ENCODE data around the gene GNAT3.

GNAT3 gene

DNA sequence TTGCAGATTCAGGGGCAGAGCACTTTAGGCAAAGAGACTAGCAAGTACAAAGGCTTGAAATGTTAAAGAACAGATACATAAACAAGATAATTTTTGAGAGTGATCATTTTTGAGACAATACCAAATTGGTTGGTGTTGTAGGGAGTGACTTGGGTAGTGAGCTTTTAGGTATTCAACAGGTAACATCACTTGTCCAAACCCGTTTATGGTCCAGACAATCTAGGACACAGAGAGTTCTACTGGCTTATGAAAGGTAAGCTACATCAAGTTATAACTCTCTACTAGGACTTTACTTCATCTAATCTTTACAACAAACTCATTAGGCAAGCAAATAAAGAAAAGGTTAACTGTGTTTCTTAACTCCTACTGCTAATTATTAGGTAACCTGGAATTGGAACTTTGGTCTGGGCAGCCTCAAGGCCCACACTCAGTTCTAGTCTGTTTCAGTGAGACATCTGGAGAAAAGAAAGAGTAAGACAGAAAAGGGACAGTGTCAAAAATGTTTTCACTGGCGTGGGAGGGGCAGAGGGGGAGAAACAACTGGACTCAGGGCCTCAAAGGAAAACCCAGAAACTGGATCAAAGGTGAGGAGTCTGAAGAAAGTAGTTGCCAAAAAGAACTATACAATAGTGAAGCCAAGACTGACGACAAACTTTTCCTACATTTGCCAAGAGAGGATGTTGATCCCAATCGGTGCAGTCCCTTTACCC is 39.2 kb downstream of the GNAT3 start:
- Histone ChIP-seq H3K4me1 (ENCODE audit: insufficient read depth, low read length) (no peaks in the 10 kb centered on the region), H3K4me2 (ENCODE audit: insufficient read depth, low read length) (no peak overlapping the region), H3K4me3 (ENCODE audit: low read depth in 1 of 2, low read length in 2 of 2) (no peak overlapping the region), H3K9ac (ENCODE audit: low read depth, low read length) (no peak overlapping the region), H2AFZ (ENCODE audit: low read depth, low read length) (no peak overlapping the region), H3K27ac (ENCODE audit: low read length) (no peak overlapping the region), H3K27me3 (ENCODE audit: insufficient read depth, low read length, poor library complexity) (no peaks in the 10 kb centered on the region), H3K36me3 (ENCODE audit: insufficient read depth, low read length) (no peaks in the 10 kb centered on the region), H3K79me2 (ENCODE audit: insufficient read depth, low read length) (no peaks in the 10 kb centered on the region), H4K20me1 (ENCODE audit: insufficient read depth, low read length) (no peaks in the 10 kb centered on the region), H3K9me3 (ENCODE audit: insufficient read depth, low read length, severe bottlenecking) (no peaks in the 10 kb centered on the region)
- TF ChIP-seq, protein P1, sequence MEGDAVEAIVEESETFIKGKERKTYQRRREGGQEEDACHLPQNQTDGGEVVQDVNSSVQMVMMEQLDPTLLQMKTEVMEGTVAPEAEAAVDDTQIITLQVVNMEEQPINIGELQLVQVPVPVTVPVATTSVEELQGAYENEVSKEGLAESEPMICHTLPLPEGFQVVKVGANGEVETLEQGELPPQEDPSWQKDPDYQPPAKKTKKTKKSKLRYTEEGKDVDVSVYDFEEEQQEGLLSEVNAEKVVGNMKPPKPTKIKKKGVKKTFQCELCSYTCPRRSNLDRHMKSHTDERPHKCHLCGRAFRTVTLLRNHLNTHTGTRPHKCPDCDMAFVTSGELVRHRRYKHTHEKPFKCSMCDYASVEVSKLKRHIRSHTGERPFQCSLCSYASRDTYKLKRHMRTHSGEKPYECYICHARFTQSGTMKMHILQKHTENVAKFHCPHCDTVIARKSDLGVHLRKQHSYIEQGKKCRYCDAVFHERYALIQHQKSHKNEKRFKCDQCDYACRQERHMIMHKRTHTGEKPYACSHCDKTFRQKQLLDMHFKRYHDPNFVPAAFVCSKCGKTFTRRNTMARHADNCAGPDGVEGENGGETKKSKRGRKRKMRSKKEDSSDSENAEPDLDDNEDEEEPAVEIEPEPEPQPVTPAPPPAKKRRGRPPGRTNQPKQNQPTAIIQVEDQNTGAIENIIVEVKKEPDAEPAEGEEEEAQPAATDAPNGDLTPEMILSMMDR (IDR thresholded peaks at IDR 0.05; ENCODE audit: borderline replicate concordance, extremely low read depth, low read length, poor library complexity, severe bottlenecking): no peak
- TF ChIP-seq EZH2 (IDR thresholded peaks at IDR 0.05; ENCODE audit: borderline replicate concordance, low read depth, low read length, severe bottlenecking): no peak
- ATAC-seq (ENCODE audit: insufficient read depth, low read depth) (no peak), DNase-seq (no peak)

DNA sequence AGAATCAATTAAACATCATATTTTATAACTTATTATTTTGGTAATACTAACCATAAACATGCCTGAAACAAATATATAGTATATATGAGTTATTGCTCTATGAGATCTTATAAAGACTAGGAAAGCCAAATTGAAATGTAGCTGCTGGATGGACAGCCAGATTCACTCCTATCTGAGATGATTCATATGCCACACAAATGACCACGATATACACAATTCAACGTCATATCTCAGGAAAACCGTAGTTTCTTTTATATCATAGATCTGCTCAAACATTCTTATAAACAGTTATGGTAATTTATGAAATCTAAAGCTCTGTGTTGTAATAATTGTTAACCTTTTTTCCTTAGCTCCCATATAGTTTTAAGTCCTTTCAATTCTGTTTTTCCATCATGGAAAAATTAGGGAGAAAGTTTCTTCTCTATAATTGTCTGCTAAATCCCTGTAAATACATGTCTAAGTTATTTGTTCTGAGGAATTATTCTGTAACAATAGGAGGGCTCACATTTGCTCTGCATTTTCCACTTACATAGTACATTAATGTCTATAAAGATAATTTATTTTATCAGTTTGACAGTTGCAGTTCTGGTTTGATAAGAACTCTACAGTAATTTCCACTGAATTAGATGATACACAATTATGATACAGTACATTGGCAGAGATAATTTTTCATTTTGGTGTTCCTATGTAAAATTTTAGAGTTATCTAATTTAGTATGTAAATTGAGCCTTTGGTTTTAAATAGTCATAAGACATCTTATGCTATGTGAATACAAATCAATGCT is 42.7 kb downstream of the GNAT3 start:
- no peaks in the 10 kb centered on the region for H4K20me1 ChIP-seq (ENCODE audit: insufficient read depth, low read length)
- H3K4me1 ChIP-seq (ENCODE audit: insufficient read depth, low read length): no peaks in the 10 kb centered on the region
- no peak overlapping the region for H3K4me3 ChIP-seq (ENCODE audit: low read depth in 1 of 2, low read length in 2 of 2)
- no peaks in the 10 kb centered on the region for H3K79me2 ChIP-seq (ENCODE audit: insufficient read depth, low read length)
- H3K4me2 ChIP-seq (ENCODE audit: insufficient read depth, low read length): no peak overlapping the region
- ATAC-seq (ENCODE audit: insufficient read depth, low read depth): no peak
- TF ChIP-seq, protein P1 (IDR thresholded peaks at IDR 0.05; ENCODE audit: borderline replicate concordance, extremely low read depth, low read length, poor library complexity, severe bottlenecking): no peak
- TF ChIP-seq EZH2 (IDR thresholded peaks at IDR 0.05; ENCODE audit: borderline replicate concordance, low read depth, low read length, severe bottlenecking): no peak
- no peaks in the 10 kb centered on the region for H3K27me3 ChIP-seq (ENCODE audit: insufficient read depth, low read length, poor library complexity)
- H3K9ac ChIP-seq (ENCODE audit: low read depth, low read length): no peak overlapping the region
- H3K27ac ChIP-seq (ENCODE audit: low read length): no peak overlapping the region
- DNase-seq: no peak
- no peak overlapping the region for H2AFZ ChIP-seq (ENCODE audit: low read depth, low read length)
- H3K36me3 ChIP-seq (ENCODE audit: insufficient read depth, low read length): no peaks in the 10 kb centered on the region
- H3K9me3 ChIP-seq (ENCODE audit: insufficient read depth, low read length, severe bottlenecking): no peaks in the 10 kb centered on the region

DNA sequence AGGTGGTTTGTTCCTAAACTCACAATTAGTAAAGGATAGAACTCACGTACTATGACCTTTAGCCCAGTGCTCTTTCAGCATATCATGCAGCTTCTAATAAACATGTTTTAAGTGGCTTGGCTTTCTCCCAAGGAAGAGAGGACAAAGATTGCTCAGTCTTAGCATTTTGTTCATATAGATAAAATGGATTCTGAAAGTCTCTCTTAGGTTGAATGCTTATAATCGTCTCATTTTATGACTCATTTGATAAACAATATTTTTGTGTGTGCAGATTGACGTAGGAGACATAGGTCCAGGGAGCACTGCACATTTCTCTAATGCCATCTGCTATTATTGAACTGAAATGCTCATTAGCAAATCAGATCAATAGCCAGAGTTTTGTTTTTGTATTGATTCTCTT is 44.8 kb downstream of the GNAT3 start:
- Histone ChIP-seq H3K9ac (ENCODE audit: low read depth, low read length) (no peak overlapping the region), H3K4me3 (ENCODE audit: low read depth in 1 of 2, low read length in 2 of 2) (no peak overlapping the region), H3K27ac (ENCODE audit: low read length) (no peak overlapping the region), H2AFZ (ENCODE audit: low read depth, low read length) (no peak overlapping the region), H3K4me1 (ENCODE audit: insufficient read depth, low read length) (no peaks in the 10 kb centered on the region), H3K9me3 (ENCODE audit: insufficient read depth, low read length, severe bottlenecking) (no peaks in the 10 kb centered on the region), H3K36me3 (ENCODE audit: insufficient read depth, low read length) (no peaks in the 10 kb centered on the region), H3K27me3 (ENCODE audit: insufficient read depth, low read length, poor library complexity) (no peaks in the 10 kb centered on the region), H4K20me1 (ENCODE audit: insufficient read depth, low read length) (no peaks in the 10 kb centered on the region), H3K79me2 (ENCODE audit: insufficient read depth, low read length) (no peaks in the 10 kb centered on the region), H3K4me2 (ENCODE audit: insufficient read depth, low read length) (no peak overlapping the region)
- ATAC-seq (ENCODE audit: insufficient read depth, low read depth) (no peak), DNase-seq (no peak)
- TF ChIP-seq EZH2 (IDR thresholded peaks at IDR 0.05; ENCODE audit: borderline replicate concordance, low read depth, low read length, severe bottlenecking): no peak
- TF ChIP-seq, protein P1 (IDR thresholded peaks at IDR 0.05; ENCODE audit: borderline replicate concordance, extremely low read depth, low read length, poor library complexity, severe bottlenecking): no peak

Measured in DND-41 (cell line).